SU-DHL-6 (cell line): ENCODE data around the gene TNIP1.

ENCODE experiments used
- CTCF ChIP-seq: fragments of 200-600 bp; sonication (generic); IDR thresholded peaks from one replicate; pipeline ENCODE4 v1.5.1; 2017; ENCODE audit warnings: antibody characterized with exemption, mild to moderate bottlenecking, low read length, moderate library complexity; ENCODE audit not compliant: insufficient read depth, poor library complexity, severe bottlenecking
- EZH2phosphoT487 ChIP-seq: fragments of 200-600 bp; sonication (generic), shearing (Covaris generic); conservative IDR thresholded peaks from 2 replicates; pipeline ENCODE4 v1.6.1; 2018; ENCODE audit warnings: mild to moderate bottlenecking, antibody characterized with exemption, low read length, moderate library complexity, mixed read lengths

DNA sequence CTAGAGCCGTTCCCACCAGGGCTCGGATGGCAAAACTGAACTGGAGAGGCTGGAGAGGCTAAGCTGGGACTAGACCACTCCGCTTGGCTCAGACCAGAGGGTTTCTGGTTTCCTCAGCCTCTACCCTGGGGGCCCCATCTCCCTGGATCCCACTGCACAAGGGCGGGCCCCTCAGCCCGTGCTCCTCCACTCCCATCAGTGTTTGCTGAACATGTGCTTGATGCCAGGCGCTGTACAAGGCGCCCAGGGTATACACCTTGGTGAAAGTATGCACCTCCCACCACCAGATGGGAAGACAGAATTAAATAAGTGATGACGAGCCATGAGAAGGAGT, 42.5 kb downstream of the TNIP1 start:
- TF ChIP-seq CTCF (no peak), EZH2phosphoT487 (no peak)
